Progenitor cell of endocrine pancreas (in vitro differentiated cells): Measurements from ENCODE around the gene RPH3AL. TPM values are rescaled to one million over a fixed set of nuclear protein-coding genes. Genes with fewer than 3 reads are reported as not detected.
"Not testable (repeated sequence)": the region's sequence is repeated elsewhere in the genome, so short reads cannot be mapped to it uniquely, and the experiment has no call there.

Experiments used
- DNase-seq: peaks from one replicate; pipeline ENCODE4 v3.0.0; 2021; ENCODE audit warnings: low spot score; ENCODE audit not compliant: unreplicated experiment
- H3K27ac Mint-ChIP-seq: 2 replicates; pipeline ENCODE4 v1.8.0; 2021; ENCODE audit warnings: mild to moderate bottlenecking, moderate library complexity, mixed read lengths
- H3K27me3 Mint-ChIP-seq: 2 replicates; pipeline ENCODE4 v1.8.0; 2021; ENCODE audit warnings: mixed read lengths
- H3K36me3 Mint-ChIP-seq: 2 replicates; pipeline ENCODE4 v1.8.0; 2022; ENCODE audit warnings: mixed read lengths; ENCODE audit not compliant: insufficient read depth
- H3K4me1 Mint-ChIP-seq: 2 replicates; pipeline ENCODE4 v1.8.0; 2021; ENCODE audit warnings: low read depth, mixed read lengths
- H3K4me3 Mint-ChIP-seq: 2 replicates; pipeline ENCODE4 v1.8.0; 2021; ENCODE audit warnings: low read depth, mild to moderate bottlenecking, moderate library complexity, mixed read lengths
- H3K9me3 Mint-ChIP-seq: 2 replicates; pipeline ENCODE4 v1.8.0; 2021; ENCODE audit warnings: low read depth, mixed read lengths
- CTCF ChIP-seq: fragments of 200-600 bp; sonication (generic); IDR thresholded peaks from one replicate; pipeline ENCODE4 v1.5.0; 2021; ENCODE audit warnings: antibody characterized with exemption, mild to moderate bottlenecking; ENCODE audit not compliant: unreplicated experiment
- total RNA-seq: library from RNA; stranded (reverse); gene quantifications from 2 replicates; pipeline ENCODE4 v1.2.1, GENCODE V29; 2021

RPH3AL gene
- total RNA-seq, 1 donor from 2014 or later, result 47.6 TPM

GRCh38 chr17:204427-205147, 148.0 kb downstream of the RPH3AL start:
- H3K27me3 Mint-ChIP-seq, result peaks cover 15% of the 10 kb centered on the region
- TF ChIP-seq CTCF, result no peak
- no peaks in the 10 kb centered on the region for H3K4me1 Mint-ChIP-seq
- H3K27ac Mint-ChIP-seq, result no peak overlapping the region
- no peak for DNase-seq
- no peak overlapping the region for H3K4me3 Mint-ChIP-seq
- peaks cover 9% of the 10 kb centered on the region for H3K9me3 Mint-ChIP-seq
- H3K36me3 Mint-ChIP-seq, result peaks cover 12% of the 10 kb centered on the region

GRCh38 chr17:202501-202951, 150.1 kb downstream of the RPH3AL start:
- no peak overlapping the region for H3K27ac Mint-ChIP-seq
- peaks cover 27% of the 10 kb centered on the region for H3K27me3 Mint-ChIP-seq
- no peak for TF ChIP-seq CTCF
- H3K36me3 Mint-ChIP-seq, result peaks cover 12% of the 10 kb centered on the region
- H3K9me3 Mint-ChIP-seq, result peaks cover 9% of the 10 kb centered on the region
- H3K4me3 Mint-ChIP-seq, result no peak overlapping the region
- peaks cover 3% of the 10 kb centered on the region for H3K4me1 Mint-ChIP-seq
- no peak for DNase-seq

GRCh38 chr17:201736-202135, 150.9 kb downstream of the RPH3AL start:
- H3K9me3 Mint-ChIP-seq, H3K27ac Mint-ChIP-seq, DNase-seq, H3K36me3 Mint-ChIP-seq, H3K4me1 Mint-ChIP-seq, H3K4me3 Mint-ChIP-seq: not testable (repeated sequence)
- H3K27me3 Mint-ChIP-seq, result peaks cover 30% of the 10 kb centered on the region

GRCh38 chr17:201257-201656, 151.3 kb downstream of the RPH3AL start:
- not testable (repeated sequence) for H3K4me1 Mint-ChIP-seq
- peaks cover 34% of the 10 kb centered on the region for H3K27me3 Mint-ChIP-seq

GRCh38 chr17:200586-200985, 152.0 kb downstream of the RPH3AL start:
- no peak for DNase-seq
- peaks cover 3% of the 10 kb centered on the region for H3K36me3 Mint-ChIP-seq
- peaks cover 3% of the 10 kb centered on the region for H3K4me1 Mint-ChIP-seq
- no peak for TF ChIP-seq CTCF
- H3K9me3 Mint-ChIP-seq, result no peaks in the 10 kb centered on the region
- peak overlapping the region; percentile 59 for H3K27ac Mint-ChIP-seq
- no peak overlapping the region for H3K4me3 Mint-ChIP-seq
- H3K27me3 Mint-ChIP-seq, result peaks cover 35% of the 10 kb centered on the region

More at GRCh38 chr17:201257-201656, 151.3 kb downstream of the RPH3AL start:
- H3K4me3 Mint-ChIP-seq, H3K9me3 Mint-ChIP-seq, H3K36me3 Mint-ChIP-seq, DNase-seq, H3K27ac Mint-ChIP-seq: not testable (repeated sequence)

- Mint-ChIP-seq H3K27me3 (peaks cover 35% of the 10 kb centered on the region), H3K4me1 (peaks cover 3% of the 10 kb centered on the region), H3K36me3 (peaks cover 3% of the 10 kb centered on the region), H3K27ac (no peak overlapping the region), H3K4me3 (no peak overlapping the region), H3K9me3 (no peaks in the 10 kb centered on the region)
- no peak for TF ChIP-seq CTCF
- no peak for DNase-seq
Measured at GRCh38 chr17:199806-200545, 152.6 kb downstream of the RPH3AL start.
